ENCODE results near the gene PCSK1N.
A peak's percentile ranks its signal among the peaks of the same experiment; 100 is the strongest.
"Not testable (repeated sequence)": the region's sequence is repeated elsewhere in the genome, so short reads cannot be mapped to it uniquely, and the experiment has no call there.

The PCSK1N gene

GRCh38 chrX:48835524-48836329, at the start of gene PCSK1N:
TSS of gene PCSK1N (minus strand) at chrX:48835610. CDS start at chrX:48835532, 78 bp downstream.
- DNase-seq = peak; percentile 13 to 49

- DNase-seq = no peak
Measured at GRCh38 chrX:48883729-48884128, 48.3 kb upstream of the PCSK1N start.

- DNase-seq = not testable (repeated sequence)
Measured at GRCh38 chrX:48876944-48877343, 41.5 kb upstream of the PCSK1N start.

GRCh38 chrX:48872017-48872416, 36.6 kb upstream of the PCSK1N start:
- not testable (repeated sequence) for DNase-seq

GRCh38 chrX:48864210-48864609, 28.8 kb upstream of the PCSK1N start:
- DNase-seq = no peak

GRCh38 chrX:48854898-48855297, 19.5 kb upstream of the PCSK1N start:
- DNase-seq = no peak

GRCh38 chrX:48854121-48854804, 18.9 kb upstream of the PCSK1N start:
- not testable (repeated sequence) for DNase-seq

GRCh38 chrX:48853494-48853893, 18.1 kb upstream of the PCSK1N start:
- DNase-seq = not testable (repeated sequence)

GRCh38 chrX:48852857-48853256, 17.4 kb upstream of the PCSK1N start:
- no peak for DNase-seq

- DNase-seq = no peak
Measured at GRCh38 chrX:48848847-48849246, 13.4 kb upstream of the PCSK1N start.

- DNase-seq = no peak
Measured at GRCh38 chrX:48839686-48840085, 4.3 kb upstream of the PCSK1N start.

GRCh38 chrX:48834383-48834709, 1.1 kb downstream of the PCSK1N start:
- DNase-seq = no peak

- no peak for DNase-seq
Measured at GRCh38 chrX:48833542-48834138, 1.8 kb downstream of the PCSK1N start.

GRCh38 chrX:48831909-48832291, 3.5 kb downstream of the PCSK1N start:
- no peak for DNase-seq

GRCh38 chrX:48831136-48831908, 4.1 kb downstream of the PCSK1N start:
- DNase-seq = no peak

GRCh38 chrX:48829016-48829735, 6.2 kb downstream of the PCSK1N start:
- DNase-seq = no peak

- no peak for DNase-seq
Measured at GRCh38 chrX:48827654-48827968, 7.8 kb downstream of the PCSK1N start.

- DNase-seq = no peak
Measured at GRCh38 chrX:48826876-48827653, 8.3 kb downstream of the PCSK1N start.

- no peak for DNase-seq
Measured at GRCh38 chrX:48826135-48826875, 9.1 kb downstream of the PCSK1N start, which contains the start of gene ERAS. TSS of gene ERAS (plus strand) at chrX:48826513. CDS start at chrX:48829124, 2,611 bp downstream.

GRCh38 chrX:48824066-48824465, 11.3 kb downstream of the PCSK1N start:
- no peak for DNase-seq

GRCh38 chrX:48823053-48823452, 12.4 kb downstream of the PCSK1N start:
- DNase-seq = no peak
